ENCODE results near the gene ZAR1L.

ZAR1L gene

DNA sequence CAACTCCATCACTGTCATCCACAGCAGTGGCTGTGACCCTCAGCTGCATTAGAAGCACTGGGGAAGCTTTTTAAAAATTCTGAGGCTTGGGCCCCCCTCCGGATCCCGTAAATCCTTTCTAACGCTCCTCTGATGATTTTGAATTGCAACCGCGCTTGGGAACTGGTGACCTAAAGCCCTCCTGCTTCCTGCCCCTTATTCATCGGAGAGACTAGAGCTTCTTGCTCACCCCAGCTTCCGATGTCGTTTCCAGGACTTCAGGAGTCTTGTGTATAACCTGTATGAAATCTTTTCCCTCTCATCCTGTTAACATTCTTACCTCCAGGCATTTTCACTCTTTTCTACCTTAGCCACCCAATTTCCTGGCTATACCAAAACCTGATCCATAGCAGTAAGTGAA is 14.8 kb downstream of the ZAR1L start:
- H3K4me3 ChIP-seq (ENCODE audit: low read depth in 1 of 2, low read length in 2 of 2), result no peak overlapping the region
- no peaks in the 10 kb centered on the region for H3K27me3 ChIP-seq (ENCODE audit: low read depth, low read length)
- H3K36me3 ChIP-seq (ENCODE audit: control insufficient read depth in 1 of 2, insufficient read depth in 2 of 2, low read length in 2 of 2), result peaks cover 0 to 4% of the 10 kb centered on the region in 2 donors
- H3K27ac ChIP-seq (ENCODE audit: low read length), result no peak overlapping the region
- no peaks in the 10 kb centered on the region for H3K4me1 ChIP-seq (ENCODE audit: control insufficient read depth in 1 of 2, insufficient read depth in 2 of 2, low read length in 2 of 2)
- no peaks in the 10 kb centered on the region for H3K9me3 ChIP-seq (ENCODE audit: control insufficient read depth in 1 of 2, low read length in 2 of 2)

DNA sequence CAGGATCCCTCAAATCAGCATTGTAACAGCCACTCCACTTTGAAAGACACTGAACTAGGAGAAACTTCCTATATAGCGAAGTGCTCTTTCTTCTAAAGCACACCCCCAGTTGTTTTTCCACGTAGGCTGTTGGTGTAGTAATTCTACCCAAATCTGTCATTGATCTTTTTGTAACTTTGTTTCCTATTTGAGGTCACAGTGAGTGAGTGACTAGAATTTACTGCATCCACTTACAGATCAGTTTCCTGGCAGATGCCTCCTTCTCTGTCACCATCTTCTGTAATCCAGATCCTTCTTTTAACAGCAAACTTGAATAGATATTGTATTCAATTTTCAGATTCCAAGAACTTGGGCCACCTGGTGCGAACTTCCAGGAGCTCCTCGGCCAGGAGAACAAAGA is 15.3 kb downstream of the ZAR1L start:
- Histone ChIP-seq H3K4me1 (ENCODE audit: control insufficient read depth in 1 of 2, insufficient read depth in 2 of 2, low read length in 2 of 2) (no peaks in the 10 kb centered on the region), H3K27ac (ENCODE audit: low read length) (no peak overlapping the region), H3K9me3 (ENCODE audit: control insufficient read depth in 1 of 2, low read length in 2 of 2) (no peaks in the 10 kb centered on the region), H3K36me3 (ENCODE audit: control insufficient read depth in 1 of 2, insufficient read depth in 2 of 2, low read length in 2 of 2) (peaks cover 0 to 7% of the 10 kb centered on the region in 2 donors), H3K27me3 (ENCODE audit: low read depth, low read length) (no peaks in the 10 kb centered on the region), H3K4me3 (ENCODE audit: low read depth in 1 of 2, low read length in 2 of 2) (no peak overlapping the region)

DNA sequence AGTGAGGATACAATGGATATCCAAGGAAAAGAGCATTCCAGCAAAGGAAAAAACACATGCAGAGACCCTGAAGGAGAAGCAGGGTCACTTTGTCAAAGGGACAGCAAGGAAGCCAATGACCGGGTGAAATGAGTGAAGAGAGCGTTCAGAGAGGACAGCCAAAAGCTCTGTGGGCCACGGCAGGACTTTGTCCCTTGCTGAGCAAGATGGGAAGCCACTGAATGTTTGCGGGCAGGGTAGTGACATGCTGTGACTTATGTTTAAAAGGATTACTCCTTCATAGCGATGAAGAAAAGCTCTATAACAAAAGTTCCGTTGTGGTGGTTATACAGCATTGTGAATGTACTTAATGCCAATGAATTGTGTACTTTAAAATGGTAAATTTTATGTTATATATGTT is 16.5 kb downstream of the ZAR1L start:
- H3K4me3 ChIP-seq (ENCODE audit: low read depth in 1 of 2, low read length in 2 of 2), result no peak overlapping the region
- no peaks in the 10 kb centered on the region for H3K27me3 ChIP-seq (ENCODE audit: low read depth, low read length)
- no peaks in the 10 kb centered on the region for H3K9me3 ChIP-seq (ENCODE audit: control insufficient read depth in 1 of 2, low read length in 2 of 2)
- H3K4me1 ChIP-seq (ENCODE audit: control insufficient read depth in 1 of 2, insufficient read depth in 2 of 2, low read length in 2 of 2), result no peaks in the 10 kb centered on the region
- peaks cover 0 to 7% of the 10 kb centered on the region in 2 donors for H3K36me3 ChIP-seq (ENCODE audit: control insufficient read depth in 1 of 2, insufficient read depth in 2 of 2, low read length in 2 of 2)
- no peak overlapping the region for H3K27ac ChIP-seq (ENCODE audit: low read length)

DNA sequence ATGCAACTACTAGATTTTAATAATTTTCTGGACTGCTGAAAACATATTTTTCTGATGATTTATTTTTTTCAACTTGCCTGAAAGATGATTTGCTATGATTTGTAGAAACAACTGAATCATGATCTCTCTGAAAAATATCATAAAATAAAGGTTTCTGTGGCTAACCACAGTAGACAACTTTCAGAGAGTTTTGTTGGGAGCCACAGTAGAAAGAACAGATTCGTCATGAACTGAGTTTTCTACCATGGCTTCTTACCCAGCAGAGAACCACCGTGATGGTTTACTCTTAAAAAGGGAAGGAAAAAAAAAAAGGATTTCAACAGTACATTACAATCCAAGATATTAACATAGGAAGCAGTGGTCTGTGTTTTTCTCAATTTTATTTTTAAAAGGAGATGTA is 18.0 kb downstream of the ZAR1L start:
- no peaks in the 10 kb centered on the region for H3K4me1 ChIP-seq (ENCODE audit: control insufficient read depth in 1 of 2, insufficient read depth in 2 of 2, low read length in 2 of 2)

DNA sequence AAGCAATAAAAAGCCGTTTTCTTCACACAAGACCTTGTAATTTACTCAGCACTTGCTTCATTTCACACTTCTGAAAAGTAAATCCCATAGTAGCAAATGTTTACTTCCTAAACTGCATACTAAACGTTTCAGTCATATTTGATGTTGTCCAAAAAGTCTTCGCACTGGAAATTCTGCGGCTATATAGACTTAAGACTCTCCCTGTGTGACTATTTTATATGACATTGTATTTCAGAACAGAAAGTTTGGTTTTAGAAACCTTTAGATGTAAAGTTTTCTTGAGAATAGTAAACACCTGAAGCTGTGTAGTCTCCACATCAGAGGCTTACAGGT is 29.6 kb downstream of the ZAR1L start:
- Histone ChIP-seq H3K4me3 (ENCODE audit: low read depth in 1 of 2, low read length in 2 of 2) (no peak overlapping the region), H3K27me3 (ENCODE audit: low read depth, low read length) (no peaks in the 10 kb centered on the region), H3K9me3 (ENCODE audit: control insufficient read depth in 1 of 2, low read length in 2 of 2) (no peaks in the 10 kb centered on the region), H3K36me3 (ENCODE audit: control insufficient read depth in 1 of 2, insufficient read depth in 2 of 2, low read length in 2 of 2) (no peaks in the 10 kb centered on the region), H3K4me1 (ENCODE audit: control insufficient read depth in 1 of 2, insufficient read depth in 2 of 2, low read length in 2 of 2) (peaks cover 3 to 16% of the 10 kb centered on the region in 2 donors), H3K27ac (ENCODE audit: low read length) (peak overlapping the region; percentile 68)

More for the DNA sequence above, 18.0 kb downstream of the ZAR1L start:
- no peaks in the 10 kb centered on the region for H3K27me3 ChIP-seq (ENCODE audit: low read depth, low read length)
- H3K4me3 ChIP-seq (ENCODE audit: low read depth in 1 of 2, low read length in 2 of 2), result no peak overlapping the region
- peaks cover 0 to 7% of the 10 kb centered on the region in 2 donors for H3K36me3 ChIP-seq (ENCODE audit: control insufficient read depth in 1 of 2, insufficient read depth in 2 of 2, low read length in 2 of 2)
- H3K27ac ChIP-seq (ENCODE audit: low read length), result no peak overlapping the region
- H3K9me3 ChIP-seq (ENCODE audit: control insufficient read depth in 1 of 2, low read length in 2 of 2), result no peaks in the 10 kb centered on the region

DNA sequence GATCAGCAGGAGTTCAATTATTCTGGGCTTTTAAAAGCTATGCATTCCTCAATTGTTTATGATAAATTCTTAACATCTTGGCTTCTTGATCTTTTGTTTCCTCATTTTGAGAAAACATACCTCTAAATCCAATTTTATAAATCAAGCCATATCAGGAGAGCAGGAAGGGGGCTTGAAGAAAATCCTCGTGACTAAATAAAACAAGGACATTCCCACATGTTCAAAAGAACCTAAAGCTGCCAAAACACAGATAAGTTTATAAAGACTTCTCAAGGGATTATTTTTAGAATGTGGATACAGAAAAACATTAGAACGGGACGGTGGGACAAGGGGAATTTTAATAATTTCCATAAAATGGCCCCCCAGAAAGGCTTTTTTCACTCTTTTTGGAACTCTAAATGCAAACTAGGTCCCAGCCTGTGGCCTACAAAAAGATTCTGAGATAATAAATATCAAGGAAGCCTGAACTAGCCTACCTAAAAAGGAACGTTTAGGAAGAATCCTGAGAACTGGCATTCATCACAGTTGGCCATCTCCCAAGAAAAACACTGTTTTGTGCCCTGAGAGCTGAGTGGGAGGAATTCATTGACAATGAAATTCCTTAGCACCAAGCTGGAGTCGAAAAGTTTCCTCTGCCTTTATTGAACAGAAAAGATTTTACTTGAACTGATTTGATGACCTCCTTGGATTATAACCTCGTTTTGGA is 30.1 kb downstream of the ZAR1L start:
- Histone ChIP-seq H3K27me3 (ENCODE audit: low read depth, low read length) (no peaks in the 10 kb centered on the region), H3K9me3 (ENCODE audit: control insufficient read depth in 1 of 2, low read length in 2 of 2) (no peaks in the 10 kb centered on the region), H3K4me3 (ENCODE audit: low read depth in 1 of 2, low read length in 2 of 2) (no peak overlapping the region), H3K4me1 (ENCODE audit: control insufficient read depth in 1 of 2, insufficient read depth in 2 of 2, low read length in 2 of 2) (peaks cover 3 to 16% of the 10 kb centered on the region in 2 donors), H3K27ac (ENCODE audit: low read length) (peak overlapping the region; percentile 68), H3K36me3 (ENCODE audit: control insufficient read depth in 1 of 2, insufficient read depth in 2 of 2, low read length in 2 of 2) (no peaks in the 10 kb centered on the region)

DNA sequence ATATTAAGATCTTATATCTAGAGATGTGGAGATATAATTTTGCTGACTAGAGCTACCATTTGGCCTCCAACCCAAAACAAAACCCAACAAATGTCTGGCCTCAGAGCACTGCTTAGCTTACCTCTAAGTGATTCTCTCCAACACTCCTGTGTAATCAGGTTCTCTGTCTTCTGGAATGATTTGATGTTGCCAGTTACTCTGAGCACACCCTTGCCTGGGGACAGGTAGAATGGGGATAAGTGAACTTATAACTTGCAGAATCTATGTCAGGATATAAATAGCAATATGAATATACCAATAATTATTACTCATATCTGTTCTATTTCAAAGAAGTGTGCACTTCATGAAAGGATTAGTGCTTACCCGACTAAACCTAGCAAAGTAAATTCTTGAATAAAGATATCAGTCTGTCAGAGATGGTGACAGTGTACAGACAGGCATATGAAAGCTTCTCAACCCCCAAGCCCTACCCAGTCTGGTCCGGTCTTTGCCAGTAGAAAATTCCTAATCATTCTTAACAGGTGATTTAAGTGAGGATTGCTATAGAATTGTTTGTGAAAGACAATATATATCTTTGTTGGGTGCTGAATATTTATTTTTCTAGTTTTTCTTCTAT is 33.0 kb downstream of the ZAR1L start:
- peaks cover 6 to 18% of the 10 kb centered on the region in 2 donors for H3K36me3 ChIP-seq (ENCODE audit: control insufficient read depth in 1 of 2, insufficient read depth in 2 of 2, low read length in 2 of 2)
- peaks cover 3 to 16% of the 10 kb centered on the region in 2 donors for H3K4me1 ChIP-seq (ENCODE audit: control insufficient read depth in 1 of 2, insufficient read depth in 2 of 2, low read length in 2 of 2)
- no peak overlapping the region for H3K27ac ChIP-seq (ENCODE audit: low read length)
- H3K4me3 ChIP-seq (ENCODE audit: low read depth in 1 of 2, low read length in 2 of 2), result no peak overlapping the region
- H3K27me3 ChIP-seq (ENCODE audit: low read depth, low read length), result no peaks in the 10 kb centered on the region
- H3K9me3 ChIP-seq (ENCODE audit: control insufficient read depth in 1 of 2, low read length in 2 of 2), result no peaks in the 10 kb centered on the region

DNA sequence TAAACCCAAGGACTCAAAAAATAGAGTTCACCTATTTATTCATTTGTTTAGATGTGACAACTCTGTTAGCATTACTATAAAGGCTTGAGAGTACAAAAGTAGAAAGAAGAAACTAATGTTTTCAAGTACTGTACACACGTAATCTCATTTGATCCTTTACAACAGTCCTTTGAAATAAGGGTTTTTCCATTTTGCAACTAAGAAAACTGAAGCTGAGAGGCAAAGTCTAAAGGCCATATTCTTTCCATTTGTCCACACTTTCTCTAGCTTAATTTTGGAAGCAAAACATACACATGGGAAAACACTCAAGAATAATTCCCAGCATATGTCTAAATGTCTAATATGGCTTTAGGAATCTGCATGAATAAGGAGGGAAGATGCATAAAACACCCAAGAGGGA is 34.1 kb downstream of the ZAR1L start:
- peaks cover 3 to 16% of the 10 kb centered on the region in 2 donors for H3K4me1 ChIP-seq (ENCODE audit: control insufficient read depth in 1 of 2, insufficient read depth in 2 of 2, low read length in 2 of 2)
- peaks cover 6 to 18% of the 10 kb centered on the region in 2 donors for H3K36me3 ChIP-seq (ENCODE audit: control insufficient read depth in 1 of 2, insufficient read depth in 2 of 2, low read length in 2 of 2)
- no peaks in the 10 kb centered on the region for H3K9me3 ChIP-seq (ENCODE audit: control insufficient read depth in 1 of 2, low read length in 2 of 2)
- H3K27ac ChIP-seq (ENCODE audit: low read length), result no peak overlapping the region
- H3K4me3 ChIP-seq (ENCODE audit: low read depth in 1 of 2, low read length in 2 of 2), result no peak overlapping the region
- no peaks in the 10 kb centered on the region for H3K27me3 ChIP-seq (ENCODE audit: low read depth, low read length)

DNA sequence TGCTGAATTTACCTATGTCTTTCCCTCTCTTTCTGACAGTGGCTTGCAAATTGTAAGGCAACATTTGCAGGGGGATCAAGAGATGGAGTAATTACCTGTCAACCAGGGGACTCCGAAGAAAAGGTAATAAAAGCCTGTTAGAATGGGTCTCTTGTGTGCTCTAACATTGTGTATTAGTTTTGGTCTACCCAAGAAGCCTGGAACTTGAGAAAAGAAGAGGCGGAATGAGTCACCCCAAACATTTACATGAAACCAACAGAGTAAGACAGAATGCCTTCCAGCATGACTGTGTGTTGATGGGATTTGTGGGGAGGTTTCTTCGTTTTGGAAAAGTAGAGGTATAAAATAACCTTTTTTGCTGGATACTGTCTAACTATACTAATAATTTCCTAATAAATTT is 36.7 kb downstream of the ZAR1L start:
- Histone ChIP-seq H3K27ac (ENCODE audit: low read length) (no peak overlapping the region), H3K4me1 (ENCODE audit: control insufficient read depth in 1 of 2, insufficient read depth in 2 of 2, low read length in 2 of 2) (no peaks in the 10 kb centered on the region), H3K9me3 (ENCODE audit: control insufficient read depth in 1 of 2, low read length in 2 of 2) (no peaks in the 10 kb centered on the region), H3K27me3 (ENCODE audit: low read depth, low read length) (no peaks in the 10 kb centered on the region), H3K4me3 (ENCODE audit: low read depth in 1 of 2, low read length in 2 of 2) (no peak overlapping the region), H3K36me3 (ENCODE audit: control insufficient read depth in 1 of 2, insufficient read depth in 2 of 2, low read length in 2 of 2) (peaks cover 11 to 25% of the 10 kb centered on the region in 2 donors)

DNA sequence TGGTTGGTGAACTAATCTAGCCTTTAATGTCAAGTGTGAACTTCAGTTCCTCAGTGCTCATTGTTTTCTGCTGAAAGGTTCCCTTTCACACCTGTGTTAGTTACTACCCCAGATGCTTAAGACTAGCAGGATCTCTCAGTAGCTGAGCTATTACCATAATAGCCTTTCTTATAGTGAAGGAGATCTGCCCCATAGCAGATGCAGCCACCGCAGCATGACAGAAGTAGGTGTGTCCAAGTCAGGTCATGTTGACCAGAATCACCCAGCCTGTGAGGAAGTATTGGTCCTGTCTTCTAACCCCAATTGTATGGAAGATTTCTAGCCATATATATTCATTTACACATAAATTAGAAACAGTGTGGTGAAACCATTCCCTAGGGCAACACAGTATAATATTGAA is 37.3 kb downstream of the ZAR1L start:
- H3K4me1 ChIP-seq (ENCODE audit: control insufficient read depth in 1 of 2, insufficient read depth in 2 of 2, low read length in 2 of 2), result no peaks in the 10 kb centered on the region
- no peak overlapping the region for H3K27ac ChIP-seq (ENCODE audit: low read length)
- no peaks in the 10 kb centered on the region for H3K9me3 ChIP-seq (ENCODE audit: control insufficient read depth in 1 of 2, low read length in 2 of 2)
- H3K27me3 ChIP-seq (ENCODE audit: low read depth, low read length), result no peaks in the 10 kb centered on the region
- no peak overlapping the region for H3K4me3 ChIP-seq (ENCODE audit: low read depth in 1 of 2, low read length in 2 of 2)
- peaks cover 11 to 25% of the 10 kb centered on the region in 2 donors for H3K36me3 ChIP-seq (ENCODE audit: control insufficient read depth in 1 of 2, insufficient read depth in 2 of 2, low read length in 2 of 2)

DNA sequence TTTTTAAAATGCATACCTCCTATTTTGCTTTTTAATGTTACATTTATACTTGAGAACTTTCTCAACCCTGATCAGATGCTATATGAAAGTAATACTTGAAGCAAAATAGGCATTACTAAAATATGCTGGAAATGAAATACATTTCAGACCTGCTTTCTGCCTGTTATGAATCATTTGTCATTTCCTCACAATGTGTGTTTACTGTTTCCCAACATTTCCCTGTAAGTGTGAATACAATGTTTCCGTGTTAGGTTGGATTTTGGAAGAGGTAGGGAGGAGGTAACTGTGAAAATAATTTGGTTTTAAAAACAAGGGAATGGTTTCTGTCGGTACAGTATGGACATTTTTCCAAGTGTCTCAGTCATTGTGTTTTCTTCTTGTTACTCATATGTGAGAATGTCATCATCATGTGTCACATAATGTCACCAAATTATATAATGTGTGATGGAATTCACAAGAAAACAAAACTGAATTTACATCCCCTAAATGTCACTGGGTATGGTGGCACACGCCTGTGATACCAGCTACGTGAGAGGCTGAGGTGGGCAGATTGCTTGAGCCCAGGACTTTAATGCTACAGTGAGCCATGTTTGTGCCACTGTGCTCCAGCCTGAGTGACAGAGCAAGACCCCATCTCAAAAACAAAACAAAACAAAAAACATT is 43.0 kb downstream of the ZAR1L start:
- Histone ChIP-seq H3K27ac (ENCODE audit: low read length) (no peak overlapping the region), H3K4me3 (ENCODE audit: low read depth in 1 of 2, low read length in 2 of 2) (no peak overlapping the region), H3K4me1 (ENCODE audit: control insufficient read depth in 1 of 2, insufficient read depth in 2 of 2, low read length in 2 of 2) (no peaks in the 10 kb centered on the region), H3K27me3 (ENCODE audit: low read depth, low read length) (no peaks in the 10 kb centered on the region), H3K9me3 (ENCODE audit: control insufficient read depth in 1 of 2, low read length in 2 of 2) (no peaks in the 10 kb centered on the region), H3K36me3 (ENCODE audit: control insufficient read depth in 1 of 2, insufficient read depth in 2 of 2, low read length in 2 of 2) (peaks cover 12 to 28% of the 10 kb centered on the region in 2 donors)
